IMR-90 (cell line): ENCODE measurements around the gene DLX2. TPM values are rescaled to one million over a fixed set of nuclear protein-coding genes. Genes with fewer than 3 reads are reported as not detected.
"Not testable (repeated sequence)": the region's sequence is repeated elsewhere in the genome, so short reads cannot be mapped to it uniquely, and the experiment has no call there.

Experiments used
- ATAC-seq: fragments of 200-7000 bp; cut with Tn5 transposase; 2 replicates; pipeline ENCODE4 v1.9.1; 2020; ENCODE audit warnings: low read depth, mild to moderate bottlenecking, moderate library complexity
- BruUV-seq: library from RNA; stranded (reverse); fragments of 400-500 nt; replicated peaks from 2 replicates; lab custom pipeline; 2021; lab: Mats Ljungman, UMichigan
- CTCF ChIA-PET: fragments of 300-600 bp; formaldehyde crosslinking; extraction: SDS; loops from one replicate; lab custom pipeline; 2021; ENCODE audit warnings: antibody characterized with exemption; lab: Yijun Ruan, JAX
- POLR2A ChIA-PET: fragments of 300-600 bp; sonication (Branson Sonifier 250); formaldehyde crosslinking; loops from one replicate; lab custom pipeline; 2022; ENCODE audit warnings: antibody characterized with exemption; ENCODE audit not compliant: unreplicated experiment; lab: Charles Lee
- DNase-seq: peaks from one replicate; pipeline ENCODE4 v3.0.0; 2013
- H2AFZ ChIP-seq: replicated peaks from 2 replicates; pipeline ENCODE3; 2013; ENCODE audit warnings: low read length, mild to moderate bottlenecking; ENCODE audit not compliant: poor library complexity
- H2AK5ac ChIP-seq: 2 replicates; pipeline ENCODE4 v1.6.1; 2013; ENCODE audit warnings: low read depth, low read length, inconsistent platforms
- H2AK9ac ChIP-seq: replicated peaks from 2 replicates; pipeline ENCODE3; 2013; ENCODE audit warnings: mild to moderate bottlenecking, low read depth, low read length, moderate library complexity; ENCODE audit not compliant: poor library complexity
- H2BK120ac ChIP-seq: 2 replicates; pipeline ENCODE4 v1.6.1; 2013; ENCODE audit warnings: low read depth, low read length, inconsistent platforms
- H2BK15ac ChIP-seq: 3 replicates; pipeline ENCODE4 v1.6.1; 2013; ENCODE audit warnings: low read depth, low read length, inconsistent platforms
- H2BK20ac ChIP-seq: 2 replicates; pipeline ENCODE4 v1.6.1; 2013; ENCODE audit warnings: low read depth, mild to moderate bottlenecking, inconsistent platforms, low read length, moderate library complexity
- H2BK5ac ChIP-seq: 2 replicates; pipeline ENCODE4 v1.6.1; 2013; ENCODE audit warnings: mild to moderate bottlenecking, low read depth, low read length, inconsistent platforms; ENCODE audit not compliant: poor library complexity, severe bottlenecking
- H3K14ac ChIP-seq: replicated peaks from 2 replicates; pipeline ENCODE4 v1.6.1; 2013; ENCODE audit warnings: low read depth, low read length, inconsistent platforms
- H3K18ac ChIP-seq: 2 replicates; pipeline ENCODE4 v1.6.1; 2013; ENCODE audit warnings: low read depth, low read length, control low read depth
- H3K23ac ChIP-seq: 2 replicates; pipeline ENCODE4 v1.6.1; 2013; ENCODE audit warnings: low read depth, low read length, inconsistent platforms
- H3K27ac ChIP-seq: 2 replicates; pipeline ENCODE4 v1.5.1; 2013; ENCODE audit warnings: mild to moderate bottlenecking, control low read depth, low read length; ENCODE audit not compliant: insufficient read depth
- H3K27me3 ChIP-seq: 2 replicates; pipeline ENCODE4 v1.6.1; 2013; ENCODE audit warnings: low read length; ENCODE audit not compliant: control insufficient read depth, insufficient read depth
- H3K36me3 ChIP-seq: 2 replicates; pipeline ENCODE4 v1.6.1; 2013; ENCODE audit warnings: low read length, mixed read lengths; ENCODE audit not compliant: control insufficient read depth, insufficient read depth
- H3K4ac ChIP-seq: 2 replicates; pipeline ENCODE4 v1.6.1; 2013; ENCODE audit warnings: low read depth, low read length, inconsistent platforms
- H3K4me1 ChIP-seq: 2 replicates; pipeline ENCODE4 v1.6.1; 2013; ENCODE audit warnings: low read length, mixed read lengths; ENCODE audit not compliant: control insufficient read depth, insufficient read depth
- H3K4me2 ChIP-seq: 2 replicates; pipeline ENCODE4 v1.6.1; 2013; ENCODE audit warnings: low read depth, mild to moderate bottlenecking, control low read depth, low read length, moderate library complexity
- H3K4me3 ChIP-seq: 2 replicates; pipeline ENCODE4 v1.5.1; 2013; ENCODE audit warnings: low read depth, mild to moderate bottlenecking, control low read depth, low read length, moderate library complexity; ENCODE audit not compliant: insufficient read depth
- H3K56ac ChIP-seq: 2 replicates; pipeline ENCODE4 v1.6.1; 2013; ENCODE audit warnings: low read length, inconsistent platforms; ENCODE audit not compliant: insufficient read depth; ENCODE audit errors: extremely low read depth
- H3K79me1 ChIP-seq, 2 experiments: 2 replicates each; pipeline ENCODE4 v1.6.1; 2013; ENCODE audit warnings: low read length in 2 of 2, inconsistent platforms in 1 of 2, low read depth in 1 of 2
- H3K9ac ChIP-seq: 2 replicates; pipeline ENCODE4 v1.6.1; 2013; ENCODE audit warnings: low read depth, low read length, control low read depth
- H3K9me1 ChIP-seq: 2 replicates; pipeline ENCODE4 v1.6.1; 2013; ENCODE audit warnings: low read length, inconsistent platforms; ENCODE audit not compliant: insufficient read depth
- H3K9me3 ChIP-seq: 2 replicates; pipeline ENCODE4 v1.6.1; 2013; ENCODE audit warnings: low read length; ENCODE audit not compliant: control insufficient read depth, insufficient read depth
- H4K20me1 ChIP-seq: 2 replicates; pipeline ENCODE4 v1.6.1; 2013; ENCODE audit warnings: low read length, inconsistent platforms; ENCODE audit not compliant: insufficient read depth
- H4K5ac ChIP-seq: 2 replicates; pipeline ENCODE4 v1.6.1; 2013; ENCODE audit warnings: mild to moderate bottlenecking, low read depth, low read length, control low read depth
- H4K8ac ChIP-seq, 2 experiments: 2 replicates each; pipeline ENCODE4 v1.6.1; 2013; ENCODE audit warnings: low read depth in 2 of 2, low read length in 2 of 2, control low read depth in 1 of 2, inconsistent platforms in 1 of 2
- H4K91ac ChIP-seq: 2 replicates; pipeline ENCODE4 v1.6.1; 2013; ENCODE audit warnings: low read depth, low read length, inconsistent platforms; ENCODE audit not compliant: insufficient read depth
- BHLHE40 ChIP-seq: fragments of 150-350 bp; IDR thresholded peaks from 2 replicates; pipeline ENCODE4 v1.6.1; 2016; ENCODE audit warnings: mild to moderate bottlenecking, low read depth, low read length
- MAFK ChIP-seq: IDR thresholded peaks from 2 replicates; pipeline ENCODE4 v1.6.1; 2012; ENCODE audit warnings: low read depth, low read length, improper control_type of control experiment
- RCOR1 ChIP-seq: IDR thresholded peaks from 2 replicates; pipeline ENCODE4 v1.6.1; 2012; ENCODE audit warnings: mild to moderate bottlenecking, low read length, improper control_type of control experiment; ENCODE audit not compliant: insufficient replicate concordance
- RFX5 ChIP-seq: IDR thresholded peaks from 2 replicates; pipeline ENCODE4 v1.8.0; 2012; ENCODE audit warnings: low read depth, mild to moderate bottlenecking, low read length, moderate library complexity
- WGBS, 2 experiments: methylation state at CpG; one replicate each; pipeline versions ENCODE4 v1.1.5 to v1.1.7; 2013; ENCODE audit warnings: missing lambda C conversion rate in 2 of 2; ENCODE audit not compliant: insufficient read length in 1 of 2; ENCODE audit errors: extremely low coverage in 2 of 2; 5-methylcytosine and 5-hydroxymethylcytosine counted together
- dilution Hi-C: fragments of 300-500 bp; cut with HindIII; formaldehyde crosslinking; loops from one replicate; pipeline ENCODE4 v1.14.3; 2018; ENCODE audit warnings: low sequenced_read_pairs; ENCODE audit not compliant: unreplicated experiment
- in situ Hi-C: fragments of 300-500 bp; cut with MboI; formaldehyde crosslinking; loops from 3 replicates; pipeline ENCODE4 v1.14.3; 2019; ENCODE audit warnings: low sequenced_read_pairs, inconsistent platforms, mixed read lengths
- intact Hi-C: fragments of 100-400 bp; cut with micrococcal nuclease; formaldehyde crosslinking; loops from 2 replicates; pipeline ENCODE4 v1.10.0; 2022
- polyA plus RNA-seq, 3 experiments: library from polyadenylated mRNA; depleted of rRNA; stranded (reverse); fragments of >200 nt; gene quantifications; 2 replicates each; pipeline ENCODE4 v1.2.3, GENCODE V29; 2012; ENCODE audit warnings: low replicate concordance in 1 of 3
- total RNA-seq: library from RNA; depleted of rRNA; stranded (reverse); fragments of >200 nt; gene quantifications from 2 replicates; pipeline ENCODE4 v1.2.3, GENCODE V29; 2012

DLX2 gene
- total and polyA plus RNA-seq, 2 of the 4 experiments (the other 2 are of a cell fraction): 0.38 TPM; not detected in 1

DNA sequence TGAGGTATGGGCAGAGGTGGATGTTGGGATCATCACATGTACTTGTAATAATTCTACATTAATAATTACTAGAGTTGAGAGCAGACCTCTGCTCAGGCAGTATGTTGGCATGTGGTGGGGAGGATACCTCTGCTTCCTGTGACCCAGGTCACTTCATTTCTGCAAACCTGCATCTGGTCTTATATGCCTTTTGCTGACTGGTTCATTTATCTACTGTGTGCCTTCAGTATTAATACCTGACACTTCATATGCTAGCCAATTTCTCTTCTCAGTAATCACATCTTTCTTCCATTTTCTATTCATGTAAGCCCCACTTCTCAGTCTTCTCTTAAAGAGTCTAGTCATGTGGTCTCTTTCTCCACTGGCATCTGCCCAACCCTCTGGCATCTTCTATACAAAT lies 41.1 kb upstream of the DLX2 start:
- H3K27me3 ChIP-seq: peaks cover 40% of the 10 kb centered on the region
- BruUV-seq: no TSS peak
- H2AFZ ChIP-seq: no peak overlapping the region

DNA sequence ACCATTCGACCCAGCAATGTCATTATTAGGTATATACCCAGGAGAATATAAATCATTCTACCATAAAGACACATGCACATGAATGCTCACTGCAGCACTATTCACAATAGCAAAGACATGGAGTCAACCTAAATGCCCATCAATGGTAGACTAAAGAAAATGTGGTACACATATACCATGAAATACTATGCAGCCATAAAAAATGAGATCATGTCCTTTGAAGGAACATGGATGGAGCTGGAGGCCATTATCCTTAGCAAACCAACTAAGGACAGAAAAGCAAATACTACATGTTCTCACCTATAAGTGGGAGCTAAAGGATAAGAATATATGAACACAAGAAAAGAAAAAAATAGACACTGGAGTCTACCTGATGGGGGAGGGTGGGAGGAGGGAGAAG lies 36.0 kb upstream of the DLX2 start:
- H4K5ac ChIP-seq, CTCF ChIA-PET, H4K8ac ChIP-seq, BruUV-seq, dilution Hi-C loops, H3K36me3 ChIP-seq, H3K79me1 ChIP-seq, H3K9me1 ChIP-seq, H3K4ac ChIP-seq, DNase-seq, H2BK5ac ChIP-seq, H2AK9ac ChIP-seq, H3K4me3 ChIP-seq, H3K4me1 ChIP-seq, POLR2A ChIA-PET, ATAC-seq, H2AFZ ChIP-seq, intact Hi-C loops, H2BK20ac ChIP-seq, H3K56ac ChIP-seq, H3K4me2 ChIP-seq, H2BK15ac ChIP-seq, H4K20me1 ChIP-seq, H3K23ac ChIP-seq, H3K27ac ChIP-seq, H2AK5ac ChIP-seq, H3K18ac ChIP-seq, H3K9me3 ChIP-seq, H3K9ac ChIP-seq, H3K14ac ChIP-seq, H4K91ac ChIP-seq, H2BK120ac ChIP-seq: not testable (repeated sequence)
- H3K27me3 ChIP-seq: peaks cover 14% of the 10 kb centered on the region
- WGBS, 2 experiments: no CpG with 5 or more reads among the region's 1 CpG
- in situ Hi-C loops: loop anchor here (10.0 kb wide), 1 partner anchor 544 kb away; no protein-coding TSS in a partner anchor

More for the DNA sequence above, 41.1 kb upstream of the DLX2 start:
- no peak overlapping the region for H2BK120ac ChIP-seq
- no peaks in the 10 kb centered on the region for H3K79me1 ChIP-seq
- H2AK9ac ChIP-seq: no peak overlapping the region
- H3K23ac ChIP-seq: no peak overlapping the region
- H3K18ac ChIP-seq: no peak overlapping the region
- no peak overlapping the region for H2AK5ac ChIP-seq
- CTCF ChIA-PET: no interaction called here
- POLR2A ChIA-PET: no interaction called here
- dilution Hi-C loops (no loop called here), in situ Hi-C loops (no loop called here), intact Hi-C loops (no loop called here)
- no peak for DNase-seq
- no peak overlapping the region for H4K8ac ChIP-seq
- H2BK5ac ChIP-seq: no peak overlapping the region
- H3K56ac ChIP-seq: no peak overlapping the region
- no peaks in the 10 kb centered on the region for H3K9me3 ChIP-seq
- no peak overlapping the region for H2BK20ac ChIP-seq
- H3K4me3 ChIP-seq: no peak overlapping the region
- no peaks in the 10 kb centered on the region for H3K9me1 ChIP-seq
- no peak overlapping the region for H3K4me2 ChIP-seq
- H4K20me1 ChIP-seq: no peaks in the 10 kb centered on the region
- TF ChIP-seq RFX5 (no peak), MAFK (peak; percentile 33; the same call in 1 of the 2 replicates), RCOR1 (no peak), BHLHE40 (no peak)
- ATAC-seq: no peak
- H3K36me3 ChIP-seq: no peaks in the 10 kb centered on the region
- H3K14ac ChIP-seq: no peak overlapping the region
- H3K4ac ChIP-seq: no peak overlapping the region
- H3K9ac ChIP-seq: no peak overlapping the region
- no peak overlapping the region for H2BK15ac ChIP-seq
- H4K91ac ChIP-seq: no peak overlapping the region
- H3K27ac ChIP-seq: no peak overlapping the region
- no peak overlapping the region for H4K5ac ChIP-seq
- no peaks in the 10 kb centered on the region for H3K4me1 ChIP-seq
